Measurements from ENCODE around the gene PNPLA2.

Gene PNPLA2

GRCh38 chr11:798093-798713, 20.5 kb upstream of the PNPLA2 start, which contains the start of gene SLC25A22:
TSS of gene SLC25A22 (minus strand) at chr11:798281. CDS start at chr11:795006, 3,275 bp downstream.
- peak; percentile 34 to 42 for DNase-seq (ENCODE audit: low read depth in 2 of 2)

- DNase-seq (ENCODE audit: low read depth in 2 of 2): no peak
These were observed 18.9 kb upstream of the PNPLA2 start for GRCh38 chr11:799641-800316.

- no peak for DNase-seq (ENCODE audit: low read depth in 2 of 2)
These were observed 18.2 kb upstream of the PNPLA2 start for GRCh38 chr11:800473-800872.

- DNase-seq (ENCODE audit: low read depth in 2 of 2): no peak
These were observed 17.5 kb upstream of the PNPLA2 start for GRCh38 chr11:801097-801780.

DNA sequence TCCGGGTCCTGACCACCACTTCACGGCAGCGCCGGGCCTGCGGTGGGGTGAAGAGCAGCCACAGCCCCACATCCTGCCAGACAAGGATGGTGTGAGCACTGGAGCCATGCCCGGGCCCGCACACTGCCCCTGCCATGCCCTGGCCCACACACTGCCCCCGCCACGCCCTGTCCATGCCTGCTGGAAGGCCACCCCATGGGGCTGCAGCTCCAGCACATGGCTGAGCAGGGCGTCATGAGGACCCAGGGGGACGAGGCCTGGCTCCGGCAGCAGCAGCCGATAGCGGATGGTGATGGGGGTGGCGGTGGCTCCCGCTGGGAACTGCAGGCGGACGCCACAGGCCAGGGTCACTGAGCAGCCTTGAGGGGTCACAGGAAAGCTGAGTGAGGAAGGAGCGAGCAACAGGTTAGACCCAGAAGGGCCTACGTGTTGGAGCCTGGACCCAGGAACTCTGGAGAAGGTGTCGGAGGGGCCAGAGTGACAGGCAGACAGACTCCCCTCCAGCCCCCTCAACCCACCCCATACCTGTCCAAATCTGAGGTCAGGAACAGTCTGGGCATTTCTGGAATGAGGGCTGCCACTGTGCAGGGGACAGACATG, 16.6 kb upstream of the PNPLA2 start:
- no peak for DNase-seq (ENCODE audit: low read depth in 2 of 2)

DNA sequence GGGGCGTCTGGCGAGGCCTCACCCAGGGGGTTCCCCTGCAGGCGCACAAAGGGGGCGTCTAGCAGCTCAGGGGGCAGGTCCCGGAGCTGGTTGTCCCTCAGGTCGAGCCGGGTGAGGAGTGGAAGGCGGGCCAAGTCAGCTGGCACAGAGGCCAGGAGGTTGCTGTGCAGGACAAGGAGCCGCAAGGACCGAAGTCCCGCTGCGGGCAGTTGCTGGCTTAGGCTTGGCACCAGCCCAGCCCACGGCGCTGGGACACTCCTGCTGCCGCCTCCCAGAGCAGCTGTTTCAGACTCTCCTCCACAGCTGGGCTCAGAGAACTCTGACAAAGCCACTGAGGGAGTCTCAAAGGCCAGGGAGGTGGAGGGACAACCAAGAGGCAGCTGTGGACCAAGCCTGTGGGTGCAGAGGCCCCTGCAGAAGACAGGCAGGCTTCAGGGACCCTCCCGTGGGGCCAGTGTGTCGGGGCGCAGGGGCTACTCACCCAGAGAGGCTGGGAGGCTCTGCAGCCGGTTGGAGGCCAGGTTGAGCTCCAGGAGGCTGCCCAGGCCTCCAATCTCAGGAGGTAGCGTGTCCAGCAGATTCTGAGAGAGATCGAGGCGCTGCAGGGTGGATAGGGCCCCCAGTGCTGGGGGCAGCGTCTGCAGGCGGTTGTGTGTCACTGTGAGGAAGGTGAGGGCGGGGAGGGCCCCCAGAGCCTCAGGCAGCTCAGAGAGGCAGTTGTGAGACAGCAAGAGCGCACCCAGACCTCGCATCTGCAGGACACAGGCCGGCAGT, 15.8 kb upstream of the PNPLA2 start:
- no peak for DNase-seq (ENCODE audit: low read depth in 2 of 2)

DNA sequence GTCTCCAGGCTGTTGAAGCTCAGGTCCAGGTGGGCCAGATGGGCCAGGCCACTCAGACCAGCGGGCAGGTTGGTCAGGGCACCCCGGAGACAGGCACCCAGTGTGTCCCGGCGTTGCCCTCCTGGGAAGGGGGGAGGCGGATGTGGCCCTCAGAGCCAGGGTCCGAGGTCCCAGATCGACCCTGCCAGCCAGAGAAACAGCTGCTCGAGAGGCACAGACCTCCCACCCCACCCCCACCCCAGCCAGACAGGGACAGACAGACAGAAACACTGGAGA, 15.3 kb upstream of the PNPLA2 start:
- no peak for DNase-seq (ENCODE audit: low read depth in 2 of 2)

- DNase-seq (ENCODE audit: low read depth in 2 of 2): no peak
These were observed 14.7 kb upstream of the PNPLA2 start for GRCh38 chr11:803770-804598.

DNA sequence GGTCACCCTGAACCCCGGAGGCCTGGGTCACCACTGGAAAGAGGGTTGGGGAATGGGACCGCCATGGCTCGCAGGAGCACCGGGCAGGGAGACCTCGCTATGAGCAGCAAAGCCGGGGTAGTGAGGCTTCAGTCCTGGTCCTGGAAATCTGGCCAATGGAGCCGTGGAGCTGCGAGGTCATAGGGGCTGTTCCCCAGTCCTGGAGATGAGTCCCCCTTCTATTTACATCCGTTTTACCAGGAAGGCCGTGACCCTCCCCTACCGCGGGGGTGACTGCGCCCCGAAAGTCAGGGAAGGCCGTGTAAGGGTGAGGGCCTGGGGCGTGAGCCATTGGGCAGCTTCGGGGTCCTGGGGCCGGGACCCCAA, 14.1 kb upstream of the PNPLA2 start:
- no peak for DNase-seq (ENCODE audit: low read depth in 2 of 2)

GRCh38 chr11:808427-809286, 10.1 kb upstream of the PNPLA2 start:
- no peak for DNase-seq (ENCODE audit: low read depth in 2 of 2)

GRCh38 chr11:809287-810039, 9.3 kb upstream of the PNPLA2 start, which contains the start of gene RPLP2:
TSS of gene RPLP2 (plus strand) at chr11:809967. CDS start at chr11:810235, 268 bp downstream.
- DNase-seq (ENCODE audit: low read depth in 2 of 2): peak; percentile 93 to 94

- DNase-seq (ENCODE audit: low read depth in 2 of 2): no peak
These were observed 8.6 kb upstream of the PNPLA2 start for GRCh38 chr11:810040-810567.

DNA sequence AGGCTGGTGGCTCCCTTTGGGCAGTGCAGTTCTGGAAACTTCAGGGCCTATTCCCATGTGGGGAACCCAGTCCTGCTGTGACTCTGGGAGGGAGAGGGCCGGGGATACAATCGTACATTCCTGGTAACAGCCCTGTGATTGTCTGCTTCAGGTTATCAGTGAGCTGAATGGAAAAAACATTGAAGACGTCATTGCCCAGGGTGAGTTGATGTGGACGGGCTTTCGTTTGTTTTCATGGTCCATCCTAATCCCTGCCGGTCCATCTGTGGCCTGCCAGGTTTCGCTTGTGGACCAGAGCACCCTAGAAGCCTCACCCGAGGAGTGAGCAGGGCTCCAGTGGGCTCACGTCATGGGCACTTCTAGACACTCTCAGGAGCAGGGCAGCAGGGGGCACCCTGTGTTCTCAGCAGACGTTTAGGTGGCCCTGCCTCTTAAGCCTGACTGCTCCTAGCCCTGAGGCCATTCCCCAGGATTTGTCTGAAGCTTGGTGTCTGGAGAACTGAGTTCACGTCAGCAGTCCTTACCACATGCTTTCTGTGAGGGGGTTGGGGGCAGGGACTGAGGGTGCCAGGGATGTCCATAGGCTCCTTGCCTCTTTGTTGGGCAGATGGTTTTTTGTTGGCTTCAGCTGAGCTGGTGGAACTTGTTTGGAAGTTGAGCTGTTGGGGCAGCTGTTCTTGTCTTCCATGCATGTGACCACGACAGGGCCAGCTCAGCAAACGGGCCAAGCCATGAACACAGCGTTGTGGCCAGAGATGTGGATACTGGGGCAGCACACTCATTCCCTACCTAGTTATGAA, 7.1 kb upstream of the PNPLA2 start:
- DNase-seq (ENCODE audit: low read depth in 2 of 2): no peak

DNA sequence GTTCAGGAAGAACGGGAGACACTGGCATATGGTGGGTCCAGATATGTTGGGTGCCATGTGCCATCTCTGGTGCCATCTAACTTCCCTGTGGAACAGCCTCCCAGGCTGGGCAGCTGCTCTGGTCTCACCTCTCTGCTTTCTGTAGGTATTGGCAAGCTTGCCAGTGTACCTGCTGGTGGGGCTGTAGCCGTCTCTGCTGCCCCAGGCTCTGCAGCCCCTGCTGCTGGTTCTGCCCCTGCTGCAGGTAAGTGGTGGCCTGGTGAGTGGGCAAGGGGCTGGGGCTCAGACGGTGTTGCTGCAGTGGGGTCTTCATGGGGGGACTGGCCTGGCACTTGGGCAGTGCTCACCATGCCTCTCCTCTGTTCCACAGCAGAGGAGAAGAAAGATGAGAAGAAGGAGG, 6.3 kb upstream of the PNPLA2 start:
- DNase-seq (ENCODE audit: low read depth in 2 of 2): no peak

- no peak for DNase-seq (ENCODE audit: low read depth in 2 of 2)
These were observed 5.7 kb upstream of the PNPLA2 start for GRCh38 chr11:813072-813455.

GRCh38 chr11:813456-814096, 5.1 kb upstream of the PNPLA2 start:
- no peak for DNase-seq (ENCODE audit: low read depth in 2 of 2)

DNA sequence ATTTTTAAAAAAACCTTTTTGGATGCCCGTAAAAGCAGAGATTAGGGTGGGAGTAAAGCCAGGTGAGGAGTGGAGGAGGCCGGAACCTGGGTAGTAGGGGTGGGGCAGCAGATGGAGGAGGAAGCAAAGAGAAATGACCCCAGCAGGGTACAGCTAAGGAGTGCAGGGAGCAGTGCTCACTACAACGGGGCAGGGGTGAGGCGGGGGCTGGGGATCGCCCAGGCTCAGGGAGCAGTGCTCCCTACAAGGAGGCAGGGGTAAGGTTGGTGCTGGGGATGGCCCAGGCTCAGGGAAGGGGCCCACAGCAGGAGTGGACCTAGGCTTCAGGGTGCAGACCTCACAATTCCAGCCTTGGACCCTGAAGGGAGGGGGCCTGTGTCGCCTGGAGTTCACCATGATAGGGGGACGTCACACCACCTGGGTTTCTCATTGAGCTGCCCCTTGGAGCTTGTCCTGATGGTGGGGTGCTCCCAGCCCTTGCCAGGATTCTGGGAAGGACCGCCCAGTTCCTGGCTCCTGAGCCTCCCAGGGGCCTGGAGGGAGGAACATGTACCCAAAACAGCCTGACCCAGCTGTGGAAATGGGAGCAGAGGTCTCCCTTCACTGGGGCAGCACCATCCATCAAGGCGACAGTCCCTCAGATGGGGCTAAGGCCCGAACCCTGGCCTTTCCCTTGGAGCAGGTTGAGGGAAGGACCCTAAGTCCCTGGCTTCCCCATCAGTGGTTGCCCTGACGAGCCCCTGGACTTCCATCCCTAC, 2.9 kb upstream of the PNPLA2 start:
- DNase-seq (ENCODE audit: low read depth in 2 of 2): no peak
